ENCODE results near the gene OPALIN.

Gene OPALIN

DNA sequence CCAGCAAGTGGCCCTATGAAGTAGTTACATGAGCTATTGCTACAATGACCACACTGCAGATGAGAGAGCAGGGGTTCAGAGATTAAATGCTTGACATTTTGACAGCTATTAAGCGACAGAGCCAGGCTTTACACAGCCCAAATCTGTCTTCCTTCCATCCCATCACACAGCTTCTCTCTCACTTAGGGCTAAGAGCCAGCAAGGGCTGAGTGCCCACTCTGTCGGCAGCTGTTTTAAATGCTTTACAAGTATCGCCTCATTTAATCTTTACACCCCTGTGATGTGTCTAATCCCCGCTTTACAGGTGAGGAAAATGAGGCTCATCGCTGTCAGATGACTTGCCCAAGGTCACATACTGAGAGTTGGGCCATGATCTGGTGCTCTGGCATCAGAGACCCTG, 15.2 kb upstream of the OPALIN start:
- no peak for DNase-seq (ENCODE audit: low read depth in 2 of 2)

GRCh38 chr10:96371356-96371755, 12.6 kb upstream of the OPALIN start:
- DNase-seq (ENCODE audit: low read depth in 2 of 2) = no peak

DNA sequence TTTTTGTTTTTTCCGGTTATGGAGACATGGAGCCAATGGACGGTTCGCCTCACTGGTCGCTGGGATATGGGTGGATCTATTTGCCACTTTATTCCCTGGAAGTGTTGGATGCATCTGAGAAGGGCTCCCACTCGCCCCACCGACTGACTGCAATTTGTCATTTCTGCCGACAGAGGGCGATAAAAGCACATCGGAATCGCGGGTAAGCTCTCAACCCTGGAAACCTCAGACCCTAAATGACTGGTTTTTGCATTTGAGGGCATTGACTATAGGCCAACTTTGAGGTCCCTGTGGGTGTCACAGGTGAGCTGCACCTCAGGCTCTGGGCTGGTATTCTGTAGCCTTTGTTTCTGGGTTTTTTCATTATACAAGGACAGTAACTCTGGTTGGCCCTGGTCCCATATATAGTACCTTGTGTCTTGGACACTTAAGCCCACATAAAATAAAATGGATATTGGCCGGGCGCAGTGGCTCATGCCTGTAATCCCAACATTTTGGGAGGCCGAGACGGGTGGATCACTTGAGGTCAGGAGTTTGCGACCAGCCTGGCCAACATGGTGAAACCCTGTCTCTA, 11.9 kb upstream of the OPALIN start:
- DNase-seq (ENCODE audit: low read depth in 2 of 2) = no peak

- no peak for DNase-seq (ENCODE audit: low read depth in 2 of 2)
These were observed 11.2 kb upstream of the OPALIN start for GRCh38 chr10:96369890-96370583.

- DNase-seq (ENCODE audit: low read depth in 2 of 2) = no peak
These were observed 10.2 kb upstream of the OPALIN start for GRCh38 chr10:96368971-96369370.

DNA sequence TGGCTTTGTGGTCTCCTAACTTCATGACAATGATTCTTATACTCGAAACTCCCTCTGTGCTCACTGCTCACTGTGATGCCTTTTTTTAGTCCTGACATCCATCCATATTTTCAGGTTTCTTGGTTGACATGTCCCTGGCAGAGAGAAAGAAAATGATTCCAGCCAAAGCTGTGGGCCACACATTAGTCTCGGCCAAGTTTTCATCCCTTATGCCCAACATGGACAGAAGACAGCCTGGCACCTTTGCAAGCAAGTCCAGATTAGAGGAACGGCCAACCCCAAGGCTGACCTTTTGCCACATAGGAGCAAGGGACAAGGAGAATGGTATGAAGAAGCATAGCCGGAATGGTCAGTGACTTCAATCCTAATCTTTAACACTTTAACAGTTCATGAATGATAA, 8.7 kb upstream of the OPALIN start:
- DNase-seq (ENCODE audit: low read depth in 2 of 2) = no peak

DNA sequence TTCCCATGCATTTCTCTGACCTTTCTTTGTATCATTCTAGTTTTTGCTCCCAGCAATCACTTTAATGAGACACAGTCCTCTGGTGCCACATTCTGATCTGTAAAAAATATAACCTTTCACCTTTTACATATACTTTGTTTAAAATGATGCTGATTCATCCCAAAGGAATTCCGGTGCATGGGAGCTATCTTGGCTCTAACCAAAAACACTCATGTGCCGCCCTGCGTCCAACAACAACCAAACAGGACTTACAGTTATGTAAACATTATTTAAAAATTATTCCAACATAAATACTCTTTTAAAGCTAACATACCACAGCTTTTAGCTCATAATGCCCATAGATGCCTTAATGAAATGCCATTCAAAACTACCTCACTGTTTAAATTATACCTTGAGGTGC, 7.7 kb upstream of the OPALIN start:
- no peak for DNase-seq (ENCODE audit: low read depth in 2 of 2)

- no peak for DNase-seq (ENCODE audit: low read depth in 2 of 2)
These were observed 6.8 kb upstream of the OPALIN start for GRCh38 chr10:96365571-96365970.

GRCh38 chr10:96360766-96361165, 2.0 kb upstream of the OPALIN start:
- no peak for DNase-seq (ENCODE audit: low read depth in 2 of 2)

DNA sequence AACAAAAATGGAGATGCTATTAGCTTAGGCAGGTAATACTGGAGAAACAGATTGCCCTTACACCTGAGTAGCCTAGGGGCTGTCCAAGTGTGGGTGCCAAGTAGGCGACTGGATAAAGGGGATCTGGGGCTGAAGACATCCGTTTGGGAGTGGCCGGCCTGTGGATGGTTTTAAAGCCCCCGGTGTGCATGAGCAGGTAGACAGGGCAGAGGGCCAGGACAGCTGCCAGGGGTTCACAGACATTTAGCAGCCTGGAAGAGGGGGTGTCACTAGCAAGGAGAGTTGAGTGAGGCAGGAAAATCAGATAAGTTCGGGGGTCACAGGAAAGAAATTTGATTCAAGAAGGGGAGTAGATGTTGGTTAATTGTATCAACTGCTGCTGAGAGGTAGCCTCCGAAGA, 1.5 kb upstream of the OPALIN start:
- DNase-seq (ENCODE audit: low read depth in 2 of 2) = no peak

- no peak for DNase-seq (ENCODE audit: low read depth in 2 of 2)
These were observed 814 bp upstream of the OPALIN start for GRCh38 chr10:96359616-96360015.

GRCh38 chr10:96357038-96357620, 1.7 kb downstream of the OPALIN start:
- DNase-seq (ENCODE audit: low read depth in 2 of 2) = no peak

GRCh38 chr10:96352582-96352981, 6.2 kb downstream of the OPALIN start:
- no peak for DNase-seq (ENCODE audit: low read depth in 2 of 2)

DNA sequence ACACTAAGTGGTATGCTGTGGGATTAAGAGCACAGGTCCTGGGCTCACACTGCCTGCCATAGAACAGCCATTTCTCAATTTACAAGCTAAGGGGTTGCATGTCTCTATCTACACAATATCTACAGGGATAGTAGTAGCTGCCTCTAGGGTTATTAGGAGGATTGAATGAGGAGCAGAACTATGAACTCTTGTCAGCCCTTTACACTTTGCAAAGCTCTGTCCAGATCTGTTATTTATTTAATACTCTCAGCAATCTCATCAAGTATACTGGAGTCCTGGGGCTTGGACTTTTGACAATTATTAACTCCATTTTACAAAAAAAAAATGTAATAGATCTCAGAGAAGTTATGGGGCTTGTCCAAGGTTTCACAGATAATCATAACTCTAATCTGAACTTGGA, 6.8 kb downstream of the OPALIN start:
- DNase-seq (ENCODE audit: low read depth in 2 of 2) = no peak

GRCh38 chr10:96346295-96346694, 12.5 kb downstream of the OPALIN start:
- DNase-seq (ENCODE audit: low read depth in 2 of 2) = no peak

- DNase-seq (ENCODE audit: low read depth in 2 of 2) = no peak
These were observed 13.6 kb downstream of the OPALIN start for GRCh38 chr10:96345222-96345621.

GRCh38 chr10:96344178-96344577, 14.6 kb downstream of the OPALIN start:
- no peak for DNase-seq (ENCODE audit: low read depth in 2 of 2)

GRCh38 chr10:96342402-96342801, 16.4 kb downstream of the OPALIN start:
- no peak for DNase-seq (ENCODE audit: low read depth in 2 of 2)

- no peak for DNase-seq (ENCODE audit: low read depth in 2 of 2)
These were observed 17.3 kb downstream of the OPALIN start for GRCh38 chr10:96341219-96342182.

GRCh38 chr10:96339956-96340904, 18.6 kb downstream of the OPALIN start:
- DNase-seq (ENCODE audit: low read depth in 2 of 2) = peak in 1 of 2 donors; percentile 28

DNA sequence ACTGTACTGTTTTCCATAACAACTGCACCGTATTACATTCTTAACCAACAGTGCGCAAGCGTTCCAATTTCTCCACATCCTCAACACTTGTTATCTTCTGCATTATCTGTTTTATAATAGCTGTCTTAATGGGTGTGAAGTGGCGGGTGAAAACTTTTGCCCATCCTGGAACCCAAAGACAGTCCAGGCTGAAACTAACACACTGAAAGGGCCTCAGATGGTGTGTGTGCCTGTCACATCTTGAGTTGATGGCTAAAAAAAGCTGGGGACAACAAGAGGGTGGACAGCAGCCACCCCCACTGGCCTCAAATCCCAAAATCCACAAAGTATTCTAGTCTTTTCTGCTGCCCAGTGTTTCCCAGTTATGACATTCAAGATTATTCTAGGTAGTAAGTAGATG, 19.4 kb downstream of the OPALIN start:
- DNase-seq (ENCODE audit: low read depth in 2 of 2) = no peak
